ENCODE measurements around the gene CATSPERD. TPM values are rescaled to one million over a fixed set of nuclear protein-coding genes. Genes with fewer than 3 reads are reported as not detected.
"Not testable (repeated sequence)": the region's sequence is repeated elsewhere in the genome, so short reads cannot be mapped to it uniquely, and the experiment has no call there.

CATSPERD gene
- total RNA-seq, 1 experiment from 2014 or later, result not detected

- no TSS peak for BruUV-seq (replicated peaks)
- ChIA-PET CTCF (no interaction called here), POLR2A (ENCODE audit: unreplicated experiment) (no interaction called here)
- intact Hi-C loops (cut with micrococcal nuclease; ENCODE audit: unreplicated experiment), result no loop called here
- Histone ChIP-seq H3K4me1 (replicated peaks; ENCODE audit: insufficient read depth) (no peaks in the 10 kb centered on the region), H3K27ac (no peak overlapping the region), H3F3A (ENCODE audit: insufficient read depth, low read depth) (no peaks in the 10 kb centered on the region), H2AFZ (no peak overlapping the region), H3K9me2 (ENCODE audit: insufficient read depth) (no peaks in the 10 kb centered on the region), H3K27me3 (ENCODE audit: insufficient read depth, low read depth) (no peaks in the 10 kb centered on the region), H3K4me2 (no peak overlapping the region), H3K4me3 (no peak overlapping the region), H4K20me1 (ENCODE audit: insufficient read depth) (no peaks in the 10 kb centered on the region), H3K36me3 (ENCODE audit: low read depth) (no peaks in the 10 kb centered on the region), H3K79me2 (ENCODE audit: low read depth) (no peaks in the 10 kb centered on the region), H3K9me3 (ENCODE audit: insufficient read depth, low read depth) (no peaks in the 10 kb centered on the region)
- no peak for TF ChIP-seq EZH2 (IDR thresholded peaks at IDR 0.05; ENCODE audit: low read depth)
- no peak for TF ChIP-seq CTCF (conservative IDR thresholded peaks at IDR 0.05)
- DNase-seq, result no peak
Measured at GRCh38 chr19:5743630-5744029, 23.2 kb downstream of the CATSPERD start.

GRCh38 chr19:5744999-5745398 is 24.6 kb downstream of the CATSPERD start:
- H3K27me3 ChIP-seq (ENCODE audit: insufficient read depth, low read depth); H3K9me3 ChIP-seq (ENCODE audit: insufficient read depth, low read depth); H3K4me2 ChIP-seq; DNase-seq; H3K9me2 ChIP-seq (ENCODE audit: insufficient read depth); H3K36me3 ChIP-seq (ENCODE audit: low read depth); intact Hi-C loops (cut with micrococcal nuclease; ENCODE audit: unreplicated experiment); H3F3A ChIP-seq (ENCODE audit: insufficient read depth, low read depth); H3K4me3 ChIP-seq; H4K20me1 ChIP-seq (ENCODE audit: insufficient read depth); POLR2A ChIA-PET (ENCODE audit: unreplicated experiment); H3K4me1 ChIP-seq (replicated peaks; ENCODE audit: insufficient read depth); H2AFZ ChIP-seq; H3K27ac ChIP-seq; BruUV-seq (replicated peaks); CTCF ChIA-PET; H3K79me2 ChIP-seq (ENCODE audit: low read depth): not testable (repeated sequence)

GRCh38 chr19:5748920-5749319 is 28.5 kb downstream of the CATSPERD start:
- H3K36me3 ChIP-seq (ENCODE audit: low read depth); H3K4me3 ChIP-seq; H3K9me3 ChIP-seq (ENCODE audit: insufficient read depth, low read depth); H3K79me2 ChIP-seq (ENCODE audit: low read depth); H3K4me2 ChIP-seq; POLR2A ChIA-PET (ENCODE audit: unreplicated experiment); intact Hi-C loops (cut with micrococcal nuclease; ENCODE audit: unreplicated experiment); H3K9me2 ChIP-seq (ENCODE audit: insufficient read depth); BruUV-seq (replicated peaks); H4K20me1 ChIP-seq (ENCODE audit: insufficient read depth); H3K27ac ChIP-seq; DNase-seq; H3K4me1 ChIP-seq (replicated peaks; ENCODE audit: insufficient read depth); H3K27me3 ChIP-seq (ENCODE audit: insufficient read depth, low read depth); H3F3A ChIP-seq (ENCODE audit: insufficient read depth, low read depth); H2AFZ ChIP-seq: not testable (repeated sequence)
- CTCF ChIA-PET, result interaction anchor here (0.6 kb wide), 2 partner anchors 211 to 1181 kb away, joined by 3 to 5 read pairs; no protein-coding TSS in a partner anchor

GRCh38 chr19:5749505-5749904 is 29.1 kb downstream of the CATSPERD start:
- no peaks in the 10 kb centered on the region for H3K79me2 ChIP-seq (ENCODE audit: low read depth)
- no peak overlapping the region for H3K27ac ChIP-seq
- no peak overlapping the region for H3K4me2 ChIP-seq
- H3K9me3 ChIP-seq (ENCODE audit: insufficient read depth, low read depth), result no peaks in the 10 kb centered on the region
- H3K27me3 ChIP-seq (ENCODE audit: insufficient read depth, low read depth), result no peaks in the 10 kb centered on the region
- BruUV-seq (replicated peaks), result no TSS peak
- CTCF ChIA-PET, result no interaction called here
- POLR2A ChIA-PET (ENCODE audit: unreplicated experiment), result no interaction called here
- no peaks in the 10 kb centered on the region for H3K4me1 ChIP-seq (replicated peaks; ENCODE audit: insufficient read depth)
- H2AFZ ChIP-seq, result no peak overlapping the region
- H3F3A ChIP-seq (ENCODE audit: insufficient read depth, low read depth), result no peaks in the 10 kb centered on the region
- no peak for TF ChIP-seq EZH2 (IDR thresholded peaks at IDR 0.05; ENCODE audit: low read depth)
- TF ChIP-seq CTCF (conservative IDR thresholded peaks at IDR 0.05), result no peak
- H3K36me3 ChIP-seq (ENCODE audit: low read depth), result no peaks in the 10 kb centered on the region
- intact Hi-C loops (cut with micrococcal nuclease; ENCODE audit: unreplicated experiment), result no loop called here
- H3K9me2 ChIP-seq (ENCODE audit: insufficient read depth), result no peaks in the 10 kb centered on the region
- H4K20me1 ChIP-seq (ENCODE audit: insufficient read depth), result no peaks in the 10 kb centered on the region
- no peak overlapping the region for H3K4me3 ChIP-seq
- no peak for DNase-seq
